OCI-LY7 (cell line): ENCODE results near the gene WIPF2. TPM values are rescaled to one million over a fixed set of nuclear protein-coding genes. Genes with fewer than 3 reads are reported as not detected.

ENCODE experiments used
- BruUV-seq: library from RNA; stranded (reverse); fragments of 400-500 nt; replicated peaks from 2 replicates; lab custom pipeline; 2021; lab: Mats Ljungman, UMichigan
- CTCF ChIA-PET: fragments of 300-600 bp; sonication (Branson Sonifier 250); formaldehyde crosslinking; loops from one replicate; lab custom pipeline; 2022; ENCODE audit warnings: antibody characterized with exemption; ENCODE audit not compliant: unreplicated experiment; lab: Charles Lee
- POLR2A ChIA-PET: fragments of 300-600 bp; sonication (Branson Sonifier 250); formaldehyde crosslinking; loops from one replicate; lab custom pipeline; 2022; ENCODE audit warnings: antibody characterized with exemption; lab: Charles Lee
- DNase-seq: peaks from one replicate; pipeline ENCODE4 v3.0.0-alpha.2; 2015; ENCODE audit warnings: low spot score
- H2AFZ ChIP-seq: fragments of 200-600 bp; sonication (generic), shearing (Covaris generic); 2 replicates; pipeline ENCODE4 v1.6.1; 2014; ENCODE audit warnings: mild to moderate bottlenecking, antibody characterized with exemption, low read length, moderate library complexity
- H3K27ac ChIP-seq: fragments of 200-600 bp; sonication (generic); 2 replicates; pipeline ENCODE4 v1.5.1; 2014; ENCODE audit warnings: mixed run types, low read depth, mild to moderate bottlenecking, moderate library complexity, low read length, inconsistent platforms; ENCODE audit not compliant: poor library complexity, severe bottlenecking
- H3K36me3 ChIP-seq: fragments of 200-600 bp; sonication (generic); 2 replicates; pipeline ENCODE4 v1.6.1; 2014; ENCODE audit warnings: mild to moderate bottlenecking, antibody characterized with exemption, low read length, moderate library complexity, mixed read lengths; ENCODE audit not compliant: insufficient read depth
- H3K4me1 ChIP-seq: fragments of 200-600 bp; sonication (generic); 2 replicates; pipeline ENCODE4 v1.5.1; 2014; ENCODE audit warnings: mild to moderate bottlenecking, low read length; ENCODE audit not compliant: insufficient read depth, poor library complexity, severe bottlenecking
- H3K4me2 ChIP-seq: fragments of 200-600 bp; sonication (generic); 2 replicates; pipeline ENCODE4 v1.6.1; 2014; ENCODE audit warnings: mild to moderate bottlenecking, low read length
- H3K4me3 ChIP-seq: fragments of 200-600 bp; sonication (generic); 2 replicates; pipeline ENCODE4 v1.5.1; 2014; ENCODE audit warnings: mild to moderate bottlenecking, low read depth, low read length; ENCODE audit not compliant: poor library complexity, severe bottlenecking
- H3K79me2 ChIP-seq: fragments of 200-600 bp; sonication (generic); 2 replicates; pipeline ENCODE4 v1.6.1; 2016; ENCODE audit warnings: low read depth, mild to moderate bottlenecking, low read length, moderate library complexity, mixed read lengths; ENCODE audit not compliant: insufficient read depth
- H3K9me2 ChIP-seq: fragments of 200-600 bp; sonication (generic); 2 replicates; pipeline ENCODE4 v1.6.1; 2016; ENCODE audit warnings: mild to moderate bottlenecking, low read length, mixed read lengths; ENCODE audit not compliant: insufficient read depth
- H3K9me3 ChIP-seq: fragments of 200-600 bp; sonication (generic); 2 replicates; pipeline ENCODE4 v1.6.1; 2014; ENCODE audit warnings: mild to moderate bottlenecking, mixed run types, low read length, mixed read lengths
- H4K20me1 ChIP-seq: fragments of 200-600 bp; sonication (generic); 2 replicates; pipeline ENCODE4 v1.6.1; 2014; ENCODE audit warnings: mild to moderate bottlenecking, antibody characterized with exemption, low read length, moderate library complexity, mixed read lengths; ENCODE audit not compliant: insufficient read depth
- EZH2phosphoT487 ChIP-seq: fragments of 200-600 bp; sonication (generic); IDR thresholded peaks from 2 replicates; pipeline ENCODE4 v1.6.1; 2018; ENCODE audit warnings: low read depth, borderline replicate concordance, mild to moderate bottlenecking, mixed run types, antibody characterized with exemption, low read length, moderate library complexity, mixed read lengths
- intact Hi-C: fragments of 100-400 bp; cut with micrococcal nuclease; formaldehyde crosslinking; loops from one replicate; pipeline ENCODE4 v1.10.0; 2022; ENCODE audit not compliant: unreplicated experiment
- total RNA-seq, 2 experiments: library from RNA; depleted of rRNA in 1 of 2; stranded (reverse); fragments of >200 nt in 1 of 2; shearing (Covaris generic) in 1 of 2; gene quantifications; 2 replicates each; pipeline ENCODE4 v1.2.3, GENCODE V29; 2014 to 2022
- TF ChIP-seq, protein P1 (sequence below): fragments of 200-600 bp; sonication (generic); conservative IDR thresholded peaks from 2 replicates; pipeline ENCODE4 v1.5.1; 2014; ENCODE audit warnings: mild to moderate bottlenecking, antibody characterized with exemption, low read length, moderate library complexity, mixed read lengths

The WIPF2 gene
- total RNA-seq, 2 experiments from 2014 or later, result 4.7 to 20.3 TPM

DNA sequence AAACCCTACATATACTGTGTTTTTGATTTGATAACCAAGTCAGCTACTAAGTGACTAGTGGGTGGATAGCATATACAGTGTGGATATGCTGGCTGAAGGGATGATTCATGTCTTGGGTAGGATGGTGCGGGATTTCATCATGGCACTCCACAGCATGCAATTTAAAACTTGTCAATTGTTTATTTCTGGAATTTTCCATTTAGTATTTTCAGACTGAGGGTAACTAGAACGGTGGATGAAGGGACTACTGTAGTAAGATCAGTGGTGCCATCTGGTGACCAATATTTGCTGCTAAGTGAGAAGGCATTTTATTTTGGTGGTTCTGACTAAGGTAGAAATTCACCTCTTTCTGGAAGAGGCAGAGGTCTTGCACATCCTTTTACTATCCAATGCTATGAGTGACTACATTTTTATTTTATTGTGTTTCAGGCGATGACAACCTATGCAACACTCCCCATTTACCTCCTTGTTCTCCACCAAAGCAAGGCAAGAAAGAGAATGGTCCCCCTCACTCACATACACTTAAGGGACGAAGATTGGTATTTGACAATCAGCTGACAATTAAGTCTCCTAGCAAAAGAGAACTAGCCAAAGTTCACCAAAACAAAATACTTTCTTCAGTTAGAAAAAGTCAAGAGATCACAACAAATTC, 71.7 kb downstream of the WIPF2 start:
- no TSS peak for BruUV-seq
- no peak for TF ChIP-seq EZH2phosphoT487
- TF ChIP-seq, protein P1, sequence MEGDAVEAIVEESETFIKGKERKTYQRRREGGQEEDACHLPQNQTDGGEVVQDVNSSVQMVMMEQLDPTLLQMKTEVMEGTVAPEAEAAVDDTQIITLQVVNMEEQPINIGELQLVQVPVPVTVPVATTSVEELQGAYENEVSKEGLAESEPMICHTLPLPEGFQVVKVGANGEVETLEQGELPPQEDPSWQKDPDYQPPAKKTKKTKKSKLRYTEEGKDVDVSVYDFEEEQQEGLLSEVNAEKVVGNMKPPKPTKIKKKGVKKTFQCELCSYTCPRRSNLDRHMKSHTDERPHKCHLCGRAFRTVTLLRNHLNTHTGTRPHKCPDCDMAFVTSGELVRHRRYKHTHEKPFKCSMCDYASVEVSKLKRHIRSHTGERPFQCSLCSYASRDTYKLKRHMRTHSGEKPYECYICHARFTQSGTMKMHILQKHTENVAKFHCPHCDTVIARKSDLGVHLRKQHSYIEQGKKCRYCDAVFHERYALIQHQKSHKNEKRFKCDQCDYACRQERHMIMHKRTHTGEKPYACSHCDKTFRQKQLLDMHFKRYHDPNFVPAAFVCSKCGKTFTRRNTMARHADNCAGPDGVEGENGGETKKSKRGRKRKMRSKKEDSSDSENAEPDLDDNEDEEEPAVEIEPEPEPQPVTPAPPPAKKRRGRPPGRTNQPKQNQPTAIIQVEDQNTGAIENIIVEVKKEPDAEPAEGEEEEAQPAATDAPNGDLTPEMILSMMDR, result peak; percentile 85
- intact Hi-C loops, result loop anchor here (1.0 kb wide), 1 partner anchor 88 kb away; no protein-coding TSS in a partner anchor
- Histone ChIP-seq H3K79me2 (peaks cover 43% of the 10 kb centered on the region), H3K4me1 (peaks cover 31% of the 10 kb centered on the region), H3K4me2 (peak overlapping the region; percentile 67), H2AFZ (no peak overlapping the region), H3K4me3 (peak overlapping the region; percentile 97), H3K27ac (no peak overlapping the region), H3K9me2 (no peaks in the 10 kb centered on the region), H4K20me1 (peaks cover 26% of the 10 kb centered on the region; the same call in 1 of the 2 replicates), H3K9me3 (no peaks in the 10 kb centered on the region), H3K36me3 (peaks cover 71% of the 10 kb centered on the region)
- ChIA-PET POLR2A (no interaction called here), CTCF (no interaction called here)
- peak; percentile 71 for DNase-seq

DNA sequence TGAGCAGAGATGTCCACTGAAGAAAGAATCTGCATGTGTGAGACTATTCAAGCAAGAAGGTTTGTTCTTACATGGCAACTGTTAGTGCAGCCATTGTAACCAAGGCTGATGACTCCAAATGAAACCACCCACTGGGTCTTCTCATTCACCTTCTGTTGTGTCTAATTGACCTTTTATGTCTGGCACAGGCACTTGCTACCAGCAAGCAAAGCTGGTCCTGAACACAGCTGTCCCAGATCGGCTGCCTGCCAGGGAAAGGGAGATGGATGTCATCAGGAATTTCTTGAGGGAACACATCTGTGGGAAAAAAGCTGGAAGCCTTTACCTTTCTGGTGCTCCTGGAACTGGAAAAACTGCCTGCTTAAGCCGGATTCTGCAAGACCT, 72.2 kb downstream of the WIPF2 start:
- ChIA-PET CTCF (no interaction called here), POLR2A (no interaction called here)
- H3K36me3 ChIP-seq, result peaks cover 76% of the 10 kb centered on the region
- intact Hi-C loops, result no loop called here
- no peak for TF ChIP-seq EZH2phosphoT487
- no peak overlapping the region for H2AFZ ChIP-seq
- H4K20me1 ChIP-seq, result peaks cover 26% of the 10 kb centered on the region; the same call in 1 of the 2 replicates
- no peak overlapping the region for H3K4me3 ChIP-seq
- H3K4me2 ChIP-seq, result no peak overlapping the region
- peaks cover 31% of the 10 kb centered on the region for H3K4me1 ChIP-seq
- no peaks in the 10 kb centered on the region for H3K9me3 ChIP-seq
- DNase-seq, result no peak
- no peak overlapping the region for H3K27ac ChIP-seq
- no peaks in the 10 kb centered on the region for H3K9me2 ChIP-seq
- peaks cover 43% of the 10 kb centered on the region for H3K79me2 ChIP-seq
- no TSS peak for BruUV-seq

DNA sequence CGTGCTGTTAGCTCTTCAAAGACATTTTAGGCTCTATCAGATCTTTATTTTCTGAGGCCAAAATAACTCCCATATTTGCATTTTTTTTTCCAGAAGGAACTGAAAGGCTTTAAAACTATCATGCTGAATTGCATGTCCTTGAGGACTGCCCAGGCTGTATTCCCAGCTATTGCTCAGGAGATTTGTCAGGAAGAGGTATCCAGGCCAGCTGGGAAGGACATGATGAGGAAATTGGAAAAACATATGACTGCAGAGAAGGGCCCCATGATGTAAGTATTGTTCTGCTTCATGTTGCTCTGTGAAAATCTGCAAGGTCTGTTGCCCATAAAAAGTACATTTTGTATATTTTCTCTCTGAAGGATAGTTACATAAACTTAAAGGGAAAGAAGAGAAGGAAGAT, 74.3 kb downstream of the WIPF2 start:
- TF ChIP-seq, protein P1, result no peak
- TF ChIP-seq EZH2phosphoT487, result no peak
- intact Hi-C loops, result no loop called here
- Histone ChIP-seq H3K4me2 (no peak overlapping the region), H3K4me3 (no peak overlapping the region), H3K36me3 (peaks cover 97% of the 10 kb centered on the region), H3K9me3 (no peaks in the 10 kb centered on the region), H3K4me1 (peaks cover 25% of the 10 kb centered on the region), H2AFZ (no peak overlapping the region), H3K27ac (no peak overlapping the region), H3K79me2 (peaks cover 36% of the 10 kb centered on the region), H4K20me1 (peaks cover 26% of the 10 kb centered on the region), H3K9me2 (no peaks in the 10 kb centered on the region)
- POLR2A ChIA-PET, result interaction anchor here (1.3 kb wide), 1 partner anchor 12 kb away, joined by 4 read pairs; no protein-coding TSS in a partner anchor
- CTCF ChIA-PET, result no interaction called here
- BruUV-seq, result no TSS peak
- DNase-seq, result no peak
